Esophagus squamous epithelium (tissue), 5 donors: ENCODE data around the gene SUPT3H. TPM values are rescaled to one million over a fixed set of nuclear protein-coding genes. Genes with fewer than 3 reads are reported as not detected.

ENCODE experiments used
- DNase-seq: peaks from one replicate; lab custom pipeline; 2025; lab: John Stamatoyannopoulos, UW
- H3K27ac ChIP-seq, 4 donors: fragments of 200-600 bp; sonication (generic); one replicate each; pipeline ENCODE4 v1.5.1; 2016 to 2019; ENCODE audit warnings: mild to moderate bottlenecking in 1 of 4
- H3K27me3 ChIP-seq, 4 donors: fragments of 200-600 bp; sonication (generic); 1 replicate in 3 of 4; 2 replicates in 1 of 4; pipeline versions ENCODE4 v1.5.1 to v1.6.0; 2017 to 2021; ENCODE audit warnings: antibody characterized with exemption in 1 of 4
- H3K36me3 ChIP-seq, 3 donors: fragments of 200-600 bp; sonication (generic); one replicate each; pipeline ENCODE4 v1.5.1; 2016 to 2019
- H3K4me1 ChIP-seq, 3 donors: fragments of 200-600 bp; sonication (generic); one replicate each; pipeline ENCODE4 v1.5.1; 2017 to 2019
- H3K4me3 ChIP-seq, 4 donors: fragments of 200-600 bp; sonication (generic); 1 replicate in 3 of 4; 2 replicates in 1 of 4; pipeline ENCODE4 v1.5.1; 2016 to 2019; ENCODE audit warnings: mild to moderate bottlenecking in 2 of 4, moderate library complexity in 1 of 4
- H3K9me3 ChIP-seq, 3 donors: fragments of 200-600 bp; sonication (generic); one replicate each; pipeline ENCODE4 v1.5.1; 2016 to 2019
- CTCF ChIP-seq, 6 experiments: fragments of 450-650 bp in 4 of 6; fragments of 200-600 bp in 2 of 6; sonication (generic) in 2 of 6; IDR thresholded peaks; one replicate each; pipeline ENCODE4 v1.5.1; 2016 to 2019; ENCODE audit warnings: antibody characterized with exemption in 6 of 6, mild to moderate bottlenecking in 4 of 6, moderate library complexity in 4 of 6
- POLR2A ChIP-seq, 4 donors: fragments of 450-650 bp; IDR thresholded peaks; one replicate each; pipeline ENCODE4 v1.6.1; 2017; ENCODE audit warnings: antibody characterized with exemption in 4 of 4, mild to moderate bottlenecking in 4 of 4, moderate library complexity in 3 of 4
- WGBS, 2 donors: methylation state at CpG; one replicate each; pipeline ENCODE4 v1.1.5; 2018; 5-methylcytosine and 5-hydroxymethylcytosine counted together
- intact Hi-C: fragments of 100-400 bp; cut with DNase I; formaldehyde crosslinking; loops from one replicate; pipeline ENCODE4 v1.15.0; 2022
- total RNA-seq, 4 donors: library from RNA; depleted of rRNA; stranded (reverse); fragments of >200 nt; gene quantifications; one replicate each; pipeline ENCODE4 v1.1.0, GENCODE V29; 2016
- donor health status: DM: yes; HTN: yes; CAD: no.

Gene SUPT3H
- total RNA-seq, 4 donors from 2014 or later, result 3.6 to 10.9 (median 5.3) TPM

- intact Hi-C loops, result no loop called here
- 95 to 96% methylated on average over 2 of the region's 2 CpGs for WGBS, 2 donors
Observed at GRCh38 chr6:45032426-45032825, 345.3 kb downstream of the SUPT3H start.

GRCh38 chr6:45031601-45032000, 346.1 kb downstream of the SUPT3H start:
- Histone ChIP-seq H3K4me1 (no peaks in the 10 kb centered on the region), H3K9me3 (peaks cover 0 to 3% (median 0%) of the 10 kb centered on the region in 3 donors), H3K4me3 (no peak overlapping the region), H3K27ac (no peak overlapping the region), H3K27me3 (no peaks in the 10 kb centered on the region), H3K36me3 (no peaks in the 10 kb centered on the region)
- no peak for DNase-seq
- intact Hi-C loops, result no loop called here
- no peak for TF ChIP-seq POLR2A (IDR thresholded peaks at IDR 0.05)
- no peak for TF ChIP-seq CTCF (IDR thresholded peaks at IDR 0.05)
- 86 to 90% methylated on average over 1 of the region's 1 CpG for WGBS, 2 donors

More at GRCh38 chr6:45032426-45032825, 345.3 kb downstream of the SUPT3H start:
- no peaks in the 10 kb centered on the region for H3K27me3 ChIP-seq
- no peak for TF ChIP-seq POLR2A (IDR thresholded peaks at IDR 0.05)
- TF ChIP-seq CTCF (IDR thresholded peaks at IDR 0.05), result no peak
- no peak for DNase-seq
- H3K4me3 ChIP-seq, result no peak overlapping the region
- H3K9me3 ChIP-seq, result no peaks in the 10 kb centered on the region
- H3K4me1 ChIP-seq, result no peaks in the 10 kb centered on the region
- H3K36me3 ChIP-seq, result no peaks in the 10 kb centered on the region
- no peak overlapping the region for H3K27ac ChIP-seq

- Histone ChIP-seq H3K36me3 (no peaks in the 10 kb centered on the region), H3K9me3 (peaks cover 0 to 3% (median 0%) of the 10 kb centered on the region in 3 donors), H3K27me3 (no peaks in the 10 kb centered on the region), H3K4me3 (no peak overlapping the region), H3K27ac (no peak overlapping the region), H3K4me1 (no peaks in the 10 kb centered on the region)
- no peak for TF ChIP-seq POLR2A (IDR thresholded peaks at IDR 0.05)
- no peak for TF ChIP-seq CTCF (IDR thresholded peaks at IDR 0.05)
- intact Hi-C loops, result no loop called here
- 70 to 74% methylated on average over 4 of the region's 4 CpGs for WGBS, 2 donors
- no peak for DNase-seq
Observed at GRCh38 chr6:45027126-45027525, 350.6 kb downstream of the SUPT3H start.

- Histone ChIP-seq H3K27ac (no peak overlapping the region), H3K27me3 (no peaks in the 10 kb centered on the region), H3K4me1 (no peaks in the 10 kb centered on the region), H3K9me3 (peaks cover 0 to 3% (median 0%) of the 10 kb centered on the region in 3 donors), H3K36me3 (no peaks in the 10 kb centered on the region), H3K4me3 (no peak overlapping the region)
- TF ChIP-seq POLR2A (IDR thresholded peaks at IDR 0.05) (no peak), CTCF (IDR thresholded peaks at IDR 0.05) (no peak)
- WGBS, 2 donors, result 93 to 96% methylated on average over 2 of the region's 2 CpGs
- intact Hi-C loops, result no loop called here
- no peak for DNase-seq
Observed at GRCh38 chr6:45026003-45026516, 351.7 kb downstream of the SUPT3H start.

- no peak for TF ChIP-seq CTCF (IDR thresholded peaks at IDR 0.05)
- no peak for TF ChIP-seq POLR2A (IDR thresholded peaks at IDR 0.05)
- intact Hi-C loops, result no loop called here
- Histone ChIP-seq H3K4me3 (no peak overlapping the region), H3K4me1 (no peaks in the 10 kb centered on the region), H3K27ac (no peak overlapping the region), H3K36me3 (no peaks in the 10 kb centered on the region), H3K9me3 (peaks cover 0 to 3% (median 0%) of the 10 kb centered on the region in 3 donors), H3K27me3 (no peaks in the 10 kb centered on the region)
- no peak for DNase-seq
- WGBS, 2 donors, result 93 to 97% methylated on average over 3 of the region's 3 CpGs
Observed at GRCh38 chr6:45024610-45025009, 353.1 kb downstream of the SUPT3H start.
